ENCODE measurements around the gene TSPAN19.

DNA sequence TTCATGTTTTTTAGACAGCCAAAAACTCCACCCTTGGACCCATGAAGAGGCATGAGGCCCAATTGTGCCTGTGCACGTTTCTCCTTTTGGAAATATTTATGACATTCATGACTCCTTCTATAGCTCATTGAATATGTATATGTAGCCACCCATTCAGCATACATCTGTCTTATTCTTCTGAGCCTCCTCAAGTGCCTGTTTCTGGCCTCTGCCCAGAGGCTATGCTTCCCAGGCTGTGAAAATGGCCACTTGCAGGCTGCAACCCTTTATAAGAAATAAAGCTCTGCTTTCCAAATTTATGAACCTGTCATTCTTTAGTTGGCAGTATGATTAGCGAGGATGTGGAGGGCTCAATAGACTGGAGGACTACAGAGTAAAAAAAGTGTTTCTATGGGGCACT lies 35.3 kb downstream of the TSPAN19 start:
- TF ChIP-seq EZH2 (IDR thresholded peaks at IDR 0.05; ENCODE audit: low read length): no peak
- TF ChIP-seq, protein P1, sequence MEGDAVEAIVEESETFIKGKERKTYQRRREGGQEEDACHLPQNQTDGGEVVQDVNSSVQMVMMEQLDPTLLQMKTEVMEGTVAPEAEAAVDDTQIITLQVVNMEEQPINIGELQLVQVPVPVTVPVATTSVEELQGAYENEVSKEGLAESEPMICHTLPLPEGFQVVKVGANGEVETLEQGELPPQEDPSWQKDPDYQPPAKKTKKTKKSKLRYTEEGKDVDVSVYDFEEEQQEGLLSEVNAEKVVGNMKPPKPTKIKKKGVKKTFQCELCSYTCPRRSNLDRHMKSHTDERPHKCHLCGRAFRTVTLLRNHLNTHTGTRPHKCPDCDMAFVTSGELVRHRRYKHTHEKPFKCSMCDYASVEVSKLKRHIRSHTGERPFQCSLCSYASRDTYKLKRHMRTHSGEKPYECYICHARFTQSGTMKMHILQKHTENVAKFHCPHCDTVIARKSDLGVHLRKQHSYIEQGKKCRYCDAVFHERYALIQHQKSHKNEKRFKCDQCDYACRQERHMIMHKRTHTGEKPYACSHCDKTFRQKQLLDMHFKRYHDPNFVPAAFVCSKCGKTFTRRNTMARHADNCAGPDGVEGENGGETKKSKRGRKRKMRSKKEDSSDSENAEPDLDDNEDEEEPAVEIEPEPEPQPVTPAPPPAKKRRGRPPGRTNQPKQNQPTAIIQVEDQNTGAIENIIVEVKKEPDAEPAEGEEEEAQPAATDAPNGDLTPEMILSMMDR (optimal IDR thresholded peaks at IDR 0.05 in 1 of 3, IDR thresholded peaks at IDR 0.05 in 1 of 3, conservative IDR thresholded peaks at IDR 0.05 in 1 of 3; ENCODE audit: extremely low read depth in 1 of 3, insufficient read depth in 2 of 3, low read length in 3 of 3): no peak

All from keratinocyte (primary cell).